Purkinje cell (primary cell): Measurements from ENCODE around the gene ATF4. TPM values are rescaled to one million over a fixed set of nuclear protein-coding genes. Genes with fewer than 3 reads are reported as not detected.

Experiments used
- polyA plus RNA-seq: library from polyadenylated mRNA; unstranded; fragments of >200 nt; fragmentation: Nextera tagmentation; gene quantifications from 2 replicates; pipeline ENCODE4 v1.2.1, GENCODE V29; 2014

Gene ATF4
- 170 and 218 TPM in 2 replicates for polyA plus RNA-seq

GRCh38 chr22:39520226-39521105, at the start of gene ATF4:
TSS of gene ATF4 (plus strand) at chr22:39520562. CDS start at chr22:39521446, 884 bp downstream.

GRCh38 chr22:39502109-39502788, 18.1 kb upstream of the ATF4 start, which contains the start of gene MIEF1:
TSS of gene MIEF1 (plus strand) at chr22:39502290. CDS start at chr22:39511295, 9,005 bp downstream.

GRCh38 chr22:39532215-39533073, 12.1 kb downstream of the ATF4 start, which contains the start of gene RPS19BP1:
TSS of gene RPS19BP1 (minus strand) at chr22:39532748. CDS start at chr22:39532738, 10 bp downstream.

GRCh38 chr22:39570665-39571064, 50.3 kb downstream of the ATF4 start, which contains the start of gene CACNA1I:
TSS of gene CACNA1I (plus strand) at chr22:39570753. CDS start at chr22:39570753, 0 bp downstream.

Other genes starting within 250 kb of the ATF4 start
- 223 and 340 TPM in 2 replicates for gene RPL3, start 200.9 kb upstream of the ATF4 start, polyA plus RNA-seq
- gene SYNGR1, start 170.6 kb upstream of the ATF4 start, polyA plus RNA-seq = 16.2 and 23.8 TPM in 2 replicates
- 1.5 and 1.6 TPM in 2 replicates for gene TAB1, start 120.8 kb upstream of the ATF4 start, polyA plus RNA-seq
- 3.1 and 3.9 TPM in 2 replicates for gene MGAT3, start 63.5 kb upstream of the ATF4 start, polyA plus RNA-seq
- 9.0 and 9.3 TPM in 2 replicates for gene MIEF1, start 18.3 kb upstream of the ATF4 start, polyA plus RNA-seq
- 29.7 and 37.0 TPM in 2 replicates for gene RPS19BP1, start 12.2 kb downstream of the ATF4 start, polyA plus RNA-seq
- gene CACNA1I, start 50.2 kb downstream of the ATF4 start, polyA plus RNA-seq = 0.09 TPM in 1 of 2 replicates, not detected in the other